HuH-7 (cell line): ENCODE measurements around the gene PERM1.
"Not testable (repeated sequence)": the region's sequence is repeated elsewhere in the genome, so short reads cannot be mapped to it uniquely, and the experiment has no call there.

Experiments
- DNase-seq: peaks from one replicate; pipeline ENCODE4 v3.0.0; 2011; ENCODE audit warnings: low spot score

PERM1 gene

GRCh38 chr1:978835-979743 lies 2.8 kb downstream of the PERM1 start:
- DNase-seq: no peak

- DNase-seq: no peak
Observed at GRCh38 chr1:978069-978834, 3.6 kb downstream of the PERM1 start.

GRCh38 chr1:976791-977190 lies 5.1 kb downstream of the PERM1 start:
- DNase-seq: not testable (repeated sequence)

- peak; percentile 91 for DNase-seq
Observed at GRCh38 chr1:975896-976683, 5.8 kb downstream of the PERM1 start.

GRCh38 chr1:975365-975764 lies 6.5 kb downstream of the PERM1 start:
- DNase-seq: no peak

GRCh38 chr1:974687-975328 lies 7.1 kb downstream of the PERM1 start:
- DNase-seq: no peak

- DNase-seq: no peak
Observed at GRCh38 chr1:974293-974640, 7.6 kb downstream of the PERM1 start.

GRCh38 chr1:973459-974292 lies 8.2 kb downstream of the PERM1 start:
- no peak for DNase-seq

GRCh38 chr1:972726-973458 lies 9.0 kb downstream of the PERM1 start:
- no peak for DNase-seq

- DNase-seq: no peak
Observed at GRCh38 chr1:971751-972506, 10.0 kb downstream of the PERM1 start.

- DNase-seq: no peak
Observed at GRCh38 chr1:970973-971730, 10.7 kb downstream of the PERM1 start.

- DNase-seq: no peak
Observed at GRCh38 chr1:970242-970972, 11.5 kb downstream of the PERM1 start.

GRCh38 chr1:969260-969855 lies 12.5 kb downstream of the PERM1 start:
- no peak for DNase-seq

GRCh38 chr1:967466-968343 lies 14.2 kb downstream of the PERM1 start:
- DNase-seq: no peak

GRCh38 chr1:966704-967300 lies 15.1 kb downstream of the PERM1 start:
- DNase-seq: peak; percentile 81

- peak; percentile 78 for DNase-seq
Observed at GRCh38 chr1:966135-966703, 15.7 kb downstream of the PERM1 start, which contains the start of gene PLEKHN1. Gene PLEKHN1 (plus strand): TSS chr1:966482. CDS start chr1:966532, 50 bp downstream.
